GM18873 (cell line): ENCODE data around the gene PNMA3.
"Not testable (repeated sequence)": the region's sequence is repeated elsewhere in the genome, so short reads cannot be mapped to it uniquely, and the experiment has no call there.

ENCODE experiments used
- ATAC-seq: cut with Tn5 transposase; IDR thresholded peaks from one replicate; pipeline ENCODE4 v1.9.1; 2021; ENCODE audit warnings: mild to moderate bottlenecking, moderate library complexity, moderate number of reproducible peaks; ENCODE audit not compliant: unreplicated experiment, low FRiP score

Gene PNMA3, protein sequence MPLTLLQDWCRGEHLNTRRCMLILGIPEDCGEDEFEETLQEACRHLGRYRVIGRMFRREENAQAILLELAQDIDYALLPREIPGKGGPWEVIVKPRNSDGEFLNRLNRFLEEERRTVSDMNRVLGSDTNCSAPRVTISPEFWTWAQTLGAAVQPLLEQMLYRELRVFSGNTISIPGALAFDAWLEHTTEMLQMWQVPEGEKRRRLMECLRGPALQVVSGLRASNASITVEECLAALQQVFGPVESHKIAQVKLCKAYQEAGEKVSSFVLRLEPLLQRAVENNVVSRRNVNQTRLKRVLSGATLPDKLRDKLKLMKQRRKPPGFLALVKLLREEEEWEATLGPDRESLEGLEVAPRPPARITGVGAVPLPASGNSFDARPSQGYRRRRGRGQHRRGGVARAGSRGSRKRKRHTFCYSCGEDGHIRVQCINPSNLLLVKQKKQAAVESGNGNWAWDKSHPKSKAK

DNA sequence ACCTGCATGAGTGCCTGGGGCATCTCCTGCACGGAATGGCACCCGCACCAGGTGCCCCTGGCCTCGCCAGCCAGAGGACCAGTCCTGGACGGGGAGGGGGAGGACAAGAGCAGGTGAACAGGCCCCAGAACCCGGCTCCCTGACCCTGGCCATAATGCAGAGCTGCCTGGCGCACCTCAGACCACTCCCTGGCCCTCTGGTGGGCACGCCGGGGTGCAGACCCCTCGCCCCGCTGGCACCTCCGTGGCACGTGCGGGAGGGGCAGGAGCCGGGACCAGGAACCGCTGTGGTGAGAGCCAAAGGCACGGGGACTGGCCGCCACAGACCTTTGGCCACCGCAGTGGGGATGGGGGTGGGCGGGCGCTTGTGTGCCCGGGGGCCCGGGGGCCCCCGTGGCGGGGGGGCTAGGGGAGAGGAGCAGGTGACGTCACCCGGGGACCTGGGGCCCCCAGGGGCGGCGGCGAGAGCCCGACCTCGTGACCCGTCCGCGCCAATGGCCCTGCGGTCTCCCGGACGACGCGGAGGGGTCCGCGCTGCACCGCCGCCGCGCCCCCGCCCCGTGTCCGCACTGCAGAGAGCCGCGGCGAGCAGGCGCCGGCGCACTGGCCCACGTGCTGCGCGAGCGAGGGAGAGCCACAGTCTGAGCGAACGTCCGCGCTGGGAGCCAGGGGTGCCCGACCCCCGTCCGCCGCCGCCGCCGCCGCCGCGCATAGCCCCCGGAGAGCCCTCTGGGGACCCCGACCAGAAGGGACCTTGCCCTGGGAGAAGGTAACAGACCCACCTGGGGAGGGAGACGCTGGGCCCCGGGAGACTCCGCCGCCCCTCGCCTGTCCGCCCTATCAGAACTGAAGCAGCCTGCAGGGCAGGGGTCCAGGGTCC lies at the start of gene PNMA3:
TSS of gene PNMA3 (plus strand) at position 600 of the 879 bp plus-strand sequence. CDS start 586 bp downstream, outside the sequence.
- ATAC-seq, result no peak

DNA sequence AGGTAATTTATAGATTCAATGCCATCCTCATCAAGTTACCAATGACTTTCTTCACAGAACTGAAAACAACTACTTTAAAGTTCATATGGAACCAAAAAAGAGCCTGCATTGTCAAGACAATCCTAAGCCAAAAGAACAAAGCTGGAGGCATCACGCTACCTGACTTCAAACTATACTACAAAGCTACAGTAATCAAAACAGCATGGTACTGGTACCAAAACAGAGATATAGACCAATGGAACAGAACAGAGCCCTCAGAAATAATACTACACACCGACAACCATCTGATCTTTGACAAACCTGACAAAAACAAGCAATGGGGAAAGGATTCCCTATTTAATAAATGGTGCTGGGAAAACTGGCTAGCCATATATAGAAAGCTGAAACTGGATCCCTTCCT lies 39.1 kb upstream of the PNMA3 start:
- not testable (repeated sequence) for ATAC-seq

DNA sequence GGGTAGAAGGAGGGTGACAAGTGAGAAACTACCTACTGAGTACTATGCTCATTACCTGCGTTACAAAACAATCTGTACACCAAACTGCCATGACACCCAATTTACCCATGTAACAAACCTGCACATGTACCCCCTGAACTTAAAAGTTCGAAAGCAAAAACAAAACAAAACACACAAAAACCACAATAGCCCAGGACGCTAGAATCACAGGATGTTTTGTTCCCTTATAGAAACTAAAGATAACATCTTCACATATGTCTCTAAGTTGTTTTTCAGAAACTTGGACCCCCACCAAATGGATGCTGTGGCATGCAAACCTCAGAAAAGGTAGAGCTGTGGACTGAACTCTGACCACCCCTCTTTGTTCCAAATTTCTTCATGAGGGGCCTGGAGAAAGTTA lies 37.1 kb upstream of the PNMA3 start:
- ATAC-seq, result no peak

DNA sequence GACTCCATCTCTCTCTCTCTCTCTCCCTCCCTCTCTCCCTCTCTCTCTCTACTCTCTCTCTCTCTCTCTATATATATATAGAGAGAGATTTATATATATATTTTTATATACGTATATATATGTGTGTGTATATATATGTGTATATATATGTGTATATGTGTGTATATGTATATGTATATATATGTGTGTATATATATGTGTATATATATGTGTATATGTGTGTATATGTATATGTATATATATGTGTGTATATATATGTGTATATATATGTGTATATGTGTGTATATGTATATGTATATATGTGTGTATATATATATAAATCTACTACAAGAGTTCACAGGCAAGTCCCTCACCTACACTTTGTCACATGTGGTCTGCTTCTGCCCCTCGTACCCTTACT lies 29.8 kb upstream of the PNMA3 start:
- ATAC-seq, result not testable (repeated sequence)

DNA sequence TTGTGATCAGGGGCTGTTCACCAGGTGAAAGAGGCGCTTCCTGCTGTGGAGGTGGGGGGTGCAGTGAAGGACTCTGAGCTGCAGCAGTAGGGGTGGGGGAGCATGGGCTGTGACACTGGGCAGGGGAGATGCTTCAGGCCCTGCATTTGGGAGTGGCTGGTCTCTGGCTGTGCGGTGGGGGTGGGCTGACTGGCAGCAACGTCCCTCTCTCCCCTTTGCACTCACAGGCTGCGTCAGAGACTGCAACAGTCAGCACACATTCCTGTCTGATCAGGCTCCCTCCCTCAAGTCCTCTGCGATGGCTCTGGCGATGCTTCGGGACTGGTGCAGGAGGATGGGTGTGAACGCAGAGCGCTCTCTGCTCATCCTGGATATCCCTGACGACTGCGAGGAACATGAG lies 27.8 kb upstream of the PNMA3 start:
- ATAC-seq, result not testable (repeated sequence)

DNA sequence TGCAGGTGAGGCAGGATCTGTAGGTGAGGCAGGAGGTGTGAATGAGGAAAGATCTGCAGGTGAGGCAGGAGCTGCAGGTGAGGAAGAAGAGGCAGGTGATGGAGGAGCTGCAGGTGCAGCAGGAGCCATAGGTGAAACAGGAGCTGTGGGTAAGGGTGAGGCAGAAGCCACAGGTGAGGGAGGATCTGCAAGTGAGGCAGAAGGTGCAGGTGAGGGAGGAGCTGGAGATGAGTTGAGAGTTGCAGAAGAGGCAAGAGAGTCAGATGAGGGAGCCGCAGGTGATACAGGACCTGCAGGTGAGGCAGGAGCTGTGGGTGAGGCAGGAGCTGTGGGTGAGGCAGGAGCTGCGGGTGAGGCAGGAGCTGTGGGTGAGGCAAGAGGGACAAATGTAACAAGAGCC lies 27.1 kb upstream of the PNMA3 start:
- no peak for ATAC-seq

DNA sequence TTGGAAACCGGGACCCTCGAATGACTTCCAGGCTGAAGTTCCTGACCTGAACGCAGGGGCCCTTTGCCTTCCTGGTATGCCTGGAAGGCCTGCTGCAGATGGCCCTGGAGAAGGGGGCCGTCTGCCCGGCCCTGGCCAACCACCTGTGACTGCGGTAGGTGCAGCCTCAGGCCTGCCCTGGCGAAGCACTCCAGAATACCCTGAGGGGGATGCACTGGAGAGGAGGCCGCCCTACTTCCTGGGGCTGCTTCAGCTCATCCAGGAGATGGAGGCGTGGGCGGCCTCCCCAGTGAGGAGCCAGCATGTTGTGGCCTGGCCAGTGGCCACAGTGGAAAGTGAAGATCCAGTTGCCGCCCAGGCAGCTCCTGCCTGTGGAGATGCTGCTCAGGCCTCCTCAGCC lies 26.4 kb upstream of the PNMA3 start:
- ATAC-seq, result no peak

DNA sequence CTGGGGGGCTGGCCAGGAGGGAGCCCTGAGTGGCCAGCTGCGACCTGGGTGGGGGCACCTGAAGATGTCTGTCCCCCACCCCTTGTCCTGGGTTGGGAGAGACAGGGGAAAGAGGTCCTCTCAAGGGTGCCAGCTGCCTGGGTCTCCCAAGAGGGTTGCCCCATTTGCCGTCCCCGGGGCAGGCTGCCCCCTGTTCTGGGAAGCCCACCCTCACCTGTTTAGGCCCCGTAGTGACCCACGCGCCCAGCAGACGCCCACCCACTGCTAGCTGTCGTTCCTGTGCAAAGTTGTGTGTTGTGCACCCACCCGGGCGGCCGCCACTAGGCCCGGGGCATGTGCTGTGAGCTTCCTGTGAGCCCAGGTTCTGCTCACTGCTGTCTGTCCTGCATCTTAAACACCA lies 25.5 kb upstream of the PNMA3 start:
- no peak for ATAC-seq

DNA sequence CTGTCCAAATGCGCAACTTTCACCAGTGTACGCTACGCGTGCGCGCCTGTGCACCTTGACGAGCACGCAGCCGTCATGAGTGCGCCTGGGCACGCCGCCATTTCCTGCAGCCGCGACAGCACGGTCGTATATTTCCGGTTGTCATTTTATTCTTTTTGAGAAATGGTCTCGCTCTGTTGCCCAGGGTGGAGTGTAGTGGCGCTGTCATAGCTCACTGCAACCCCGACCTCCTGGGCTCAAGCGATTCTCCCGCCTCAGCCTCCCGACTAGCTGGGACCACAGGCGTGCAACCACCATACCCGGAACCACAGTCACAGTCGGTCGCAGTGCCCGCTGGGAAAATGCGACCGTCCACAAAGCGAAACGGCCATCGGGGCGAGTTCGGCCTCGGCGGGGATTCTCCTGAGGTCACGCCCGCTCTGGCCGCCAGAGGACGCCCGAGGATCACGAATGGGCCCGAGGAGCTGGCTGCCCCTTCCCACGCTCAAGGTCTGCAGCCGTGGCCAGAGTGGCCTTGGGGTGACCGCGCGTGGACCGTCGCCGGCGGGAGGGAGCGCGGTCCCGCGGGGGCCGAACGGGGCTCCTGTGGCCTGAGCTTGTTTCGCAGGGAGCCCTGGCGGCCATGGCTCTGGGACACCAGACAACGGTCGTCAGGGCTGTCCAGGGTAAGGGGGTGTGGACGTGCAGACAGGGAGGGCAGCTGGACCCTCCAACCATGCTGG lies 23.7 kb upstream of the PNMA3 start:
- no peak for ATAC-seq

DNA sequence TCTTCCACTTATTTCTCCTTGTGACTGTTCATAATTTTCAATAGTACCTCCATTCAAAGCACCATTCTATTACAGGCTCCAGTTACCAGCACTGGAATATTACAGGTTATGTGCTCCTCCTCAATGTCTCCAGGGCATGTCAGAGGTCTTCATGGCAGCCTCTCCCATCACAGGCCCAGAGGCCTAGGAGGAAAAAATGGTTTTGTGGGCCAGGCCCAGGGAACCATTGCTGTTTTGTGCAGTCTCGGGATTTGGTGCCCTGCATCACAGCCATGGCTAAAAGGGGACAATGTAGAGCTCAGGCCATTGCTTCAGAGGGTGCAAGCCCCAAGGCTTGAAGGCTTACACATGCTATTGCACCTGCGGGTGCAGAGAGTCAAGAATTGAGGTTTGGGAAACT lies 7.2 kb upstream of the PNMA3 start:
- ATAC-seq, result no peak

DNA sequence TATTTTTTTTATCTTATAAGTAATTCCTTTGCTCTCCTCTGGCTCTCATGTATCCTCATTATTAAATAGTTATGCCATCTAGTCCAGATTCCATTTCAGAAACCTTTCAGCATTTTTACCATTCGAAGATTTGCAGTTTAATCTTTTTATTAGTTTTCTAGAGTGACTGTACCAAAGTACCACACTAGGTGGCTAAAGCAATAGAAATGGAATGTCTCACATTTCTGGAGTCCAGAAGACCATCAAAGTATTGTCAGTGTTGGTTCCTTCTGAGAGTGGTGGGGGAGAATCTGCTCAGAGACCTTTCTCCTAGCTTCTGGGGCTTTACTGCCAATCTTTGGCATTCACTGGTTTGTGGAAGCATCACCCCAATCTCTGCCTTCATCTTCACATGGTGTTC lies 3.7 kb upstream of the PNMA3 start:
- ATAC-seq, result no peak

DNA sequence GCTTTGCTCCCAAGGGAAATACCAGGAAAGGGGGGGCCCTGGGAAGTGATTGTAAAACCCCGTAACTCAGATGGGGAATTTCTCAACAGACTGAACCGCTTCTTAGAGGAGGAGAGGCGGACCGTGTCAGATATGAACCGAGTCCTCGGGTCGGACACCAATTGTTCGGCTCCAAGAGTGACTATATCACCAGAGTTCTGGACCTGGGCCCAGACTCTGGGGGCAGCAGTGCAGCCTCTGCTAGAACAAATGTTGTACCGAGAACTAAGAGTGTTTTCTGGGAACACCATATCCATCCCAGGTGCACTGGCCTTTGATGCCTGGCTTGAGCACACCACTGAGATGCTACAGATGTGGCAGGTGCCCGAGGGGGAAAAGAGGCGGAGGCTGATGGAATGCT lies 1.0 kb downstream of the PNMA3 start:
- ATAC-seq, result no peak

DNA sequence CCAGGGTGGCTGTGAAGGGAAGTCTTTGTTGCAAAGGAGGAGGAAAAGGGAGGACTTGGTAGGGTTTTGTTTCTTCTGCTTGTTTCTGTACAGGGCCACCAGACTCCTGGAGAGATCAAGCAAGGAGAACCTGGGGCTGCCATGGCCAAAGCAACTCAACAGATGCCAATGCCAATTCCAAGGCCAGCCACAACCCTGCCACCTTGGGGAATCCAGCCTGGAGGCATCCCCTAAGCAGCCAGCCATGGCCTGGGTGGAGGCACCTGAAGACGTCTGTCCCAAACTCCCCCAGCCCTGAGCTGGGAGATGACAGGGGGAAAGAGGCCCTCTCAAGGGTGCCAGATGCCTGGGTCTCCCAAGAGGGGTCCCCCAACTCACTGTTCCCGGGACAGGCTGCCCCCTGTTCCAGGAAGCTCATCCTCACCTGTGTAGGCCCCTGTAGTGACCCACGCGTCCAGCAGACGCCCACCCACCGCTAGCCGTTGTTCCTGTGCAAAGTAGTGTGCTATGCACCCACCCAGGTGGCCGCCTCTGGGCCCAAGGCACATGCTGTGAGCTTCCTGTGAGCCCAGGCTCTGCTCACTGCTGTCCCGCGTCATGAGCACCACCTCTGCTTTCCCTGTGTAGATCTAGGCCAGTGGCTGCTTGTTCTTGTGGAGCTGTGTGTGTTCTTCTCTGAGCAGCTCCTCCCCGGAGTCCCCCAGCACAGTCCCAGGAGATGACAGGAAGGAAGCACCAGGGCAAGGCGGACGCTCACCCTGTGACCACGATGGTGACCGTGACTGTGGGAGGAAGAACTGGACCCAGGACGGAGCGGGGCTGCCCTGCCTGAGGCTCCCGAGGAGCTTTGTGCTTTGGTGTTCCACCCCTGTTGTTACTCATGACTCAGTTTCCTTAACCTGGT lies 3.2 kb downstream of the PNMA3 start:
- ATAC-seq, result no peak

DNA sequence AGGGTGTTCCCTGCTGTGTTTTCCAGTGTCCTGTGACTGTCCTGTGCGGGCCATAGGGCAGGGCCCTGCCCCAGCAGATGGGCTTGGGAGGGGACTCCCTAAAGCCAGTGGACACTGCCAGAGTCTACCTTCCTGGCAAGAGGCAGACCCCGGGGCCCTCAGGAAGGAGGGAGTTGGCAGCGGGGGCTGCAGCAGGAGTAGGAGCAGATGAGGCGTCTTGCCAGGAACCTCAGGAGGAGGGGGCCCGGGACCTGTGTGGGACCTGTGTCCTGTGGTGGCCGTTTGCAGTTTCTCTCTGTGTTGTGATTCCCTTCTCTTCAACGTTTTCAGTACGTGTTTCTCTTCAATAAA lies 3.8 kb downstream of the PNMA3 start:
- no peak for ATAC-seq

DNA sequence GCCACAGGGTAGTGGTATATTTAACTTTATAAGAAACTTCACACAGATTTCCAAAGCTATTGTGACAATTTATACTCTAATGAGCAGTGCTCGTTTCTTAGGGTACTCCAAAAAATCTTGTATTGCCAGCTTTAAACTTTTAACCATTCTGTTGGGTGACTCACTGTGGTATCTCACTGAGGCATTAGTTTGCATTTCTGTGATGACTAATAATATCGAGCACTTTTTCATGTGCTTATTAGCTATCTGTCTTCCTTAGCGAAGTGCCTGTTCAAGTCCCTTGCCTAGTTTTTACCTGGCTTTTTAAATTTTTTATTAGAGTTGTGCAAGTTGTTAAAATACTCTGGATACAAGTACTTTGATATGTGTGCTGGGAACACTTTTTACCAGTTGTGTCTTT lies 5.5 kb downstream of the PNMA3 start:
- ATAC-seq, result no peak

DNA sequence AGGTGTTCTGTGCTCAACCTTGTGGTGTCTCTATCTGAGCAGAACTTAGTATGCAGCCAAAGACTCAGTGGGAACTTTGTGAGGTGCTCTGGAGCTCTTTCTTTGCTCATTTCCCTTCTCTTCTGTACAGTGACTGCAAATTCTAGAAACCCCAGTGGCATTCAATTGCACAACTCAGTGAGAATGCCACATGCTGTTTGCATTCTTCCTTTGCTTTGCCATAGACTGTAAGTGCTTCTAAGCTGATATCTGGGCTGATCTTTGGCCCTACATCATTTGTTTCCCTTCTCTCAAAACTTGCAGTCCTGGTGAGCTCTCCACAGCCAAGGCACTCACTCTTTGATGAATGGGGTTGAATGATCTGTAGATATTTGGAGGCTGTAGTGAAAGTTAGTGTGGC lies 7.0 kb downstream of the PNMA3 start:
- no peak for ATAC-seq

DNA sequence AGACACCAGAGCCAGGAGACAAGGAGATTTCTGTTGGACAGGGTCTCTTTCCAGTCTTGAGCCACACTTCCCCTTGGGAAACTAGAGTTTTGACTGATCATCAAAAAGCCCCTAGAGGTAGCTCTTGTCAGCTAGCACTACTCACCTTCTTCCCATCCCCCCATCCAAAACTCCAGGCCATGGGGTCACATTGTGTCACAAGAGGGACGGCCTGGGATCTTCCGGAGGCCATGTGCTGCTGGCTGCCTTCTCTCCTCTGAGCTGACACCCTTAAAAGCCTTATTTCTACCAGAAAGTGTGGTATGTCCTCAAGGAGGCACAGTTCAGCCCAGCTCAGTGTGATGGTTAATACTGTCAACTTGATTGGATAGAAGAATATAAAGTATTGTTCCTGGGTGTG lies 7.8 kb downstream of the PNMA3 start:
- ATAC-seq, result no peak

DNA sequence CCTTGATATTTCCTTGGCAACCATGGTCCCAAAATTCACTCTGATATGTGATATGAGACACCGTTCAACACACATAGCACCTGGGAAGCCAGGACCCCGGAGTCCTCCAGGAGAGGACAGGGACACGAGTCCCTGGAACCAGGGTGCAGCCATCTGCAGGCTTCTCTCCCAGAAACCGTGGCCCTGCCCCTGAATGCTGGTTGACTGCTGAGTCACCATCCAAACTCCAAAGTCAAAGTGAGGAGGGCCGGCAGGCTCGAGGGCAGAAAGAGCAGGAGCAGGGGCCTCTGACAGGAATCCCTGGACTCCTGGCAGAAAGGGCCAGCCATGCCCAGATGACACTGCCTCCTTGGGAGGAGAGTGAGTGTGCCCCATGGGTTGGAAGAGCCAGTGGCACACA lies 9.1 kb downstream of the PNMA3 start:
- ATAC-seq, result no peak

DNA sequence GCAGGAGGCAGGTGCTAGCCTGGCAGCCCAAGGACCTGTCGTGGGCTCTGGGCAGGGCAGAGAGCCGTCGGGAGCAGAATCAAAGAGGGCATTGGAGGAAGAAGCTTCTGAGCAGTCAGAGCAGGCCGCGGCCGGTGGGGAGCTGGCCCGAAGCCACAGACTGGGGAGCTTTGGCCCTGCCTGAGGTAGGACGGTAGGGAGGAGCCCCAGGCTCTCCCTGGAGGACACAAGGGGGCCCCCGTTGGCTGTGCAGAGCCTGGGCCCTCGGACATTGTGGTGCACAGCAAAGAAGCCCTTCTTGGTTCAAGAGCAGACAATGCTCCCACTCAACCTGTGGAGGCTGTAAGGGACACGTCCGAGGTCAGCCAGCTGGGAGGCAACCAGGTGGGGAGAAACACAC lies 10.1 kb downstream of the PNMA3 start:
- not testable (repeated sequence) for ATAC-seq
